HCT116 (cell line): ENCODE measurements around the gene ZEB2. TPM values are rescaled to one million over a fixed set of nuclear protein-coding genes. Genes with fewer than 3 reads are reported as not detected.

ENCODE experiments used
- ATAC-seq: fragments of 200-7000 bp; cut with Tn5 transposase; 2 replicates; pipeline ENCODE4 v1.9.1; 2020; ENCODE audit warnings: mild to moderate bottlenecking, moderate library complexity
- BruUV-seq: library from RNA; stranded (reverse); fragments of 400-500 nt; replicated peaks from 2 replicates; lab custom pipeline; 2021; lab: Mats Ljungman, UMichigan
- CTCF ChIA-PET: fragments of 300-600 bp; sonication (Branson Sonifier 250); formaldehyde crosslinking; loops from one replicate; lab custom pipeline; 2021; ENCODE audit warnings: antibody characterized with exemption; lab: Charles Lee
- POLR2A ChIA-PET: fragments of 300-600, 350-600 bp; sonication (Branson Sonifier 250); formaldehyde crosslinking; loops from one replicate; lab custom pipeline; 2021; ENCODE audit warnings: antibody characterized with exemption; lab: Charles Lee
- RAD21 ChIA-PET, 2 experiments: fragments of 300-600 bp; sonication (Branson Sonifier 250); formaldehyde crosslinking; loops; one replicate each; lab custom pipeline; 2023; ENCODE audit warnings: low total read pairs in 2 of 2; ENCODE audit not compliant: uncharacterized antibody in 2 of 2, unreplicated experiment in 2 of 2, low non-redundant PET in 1 of 2; lab: Charles Lee
- DNase-seq: peaks from one replicate; pipeline ENCODE4 v3.0.0-alpha.2; 2010; ENCODE audit warnings: low read depth, low spot score
- H2AFZ ChIP-seq: fragments of 200-600 bp; shearing (Covaris generic), sonication (generic); 2 replicates; pipeline ENCODE4 v1.6.1; 2017; ENCODE audit warnings: low read depth, mixed run types, mixed read lengths, antibody characterized with exemption, low read length; ENCODE audit not compliant: poor library complexity, severe bottlenecking
- H3K27ac ChIP-seq: 2 replicates; pipeline ENCODE4 v1.5.1; 2012; ENCODE audit warnings: low read depth, low read length
- H3K27me3 ChIP-seq: fragments of 200-600 bp; sonication (generic); 2 replicates; pipeline ENCODE4 v1.6.1; 2016; ENCODE audit warnings: mixed run types, low read length, mixed read lengths; ENCODE audit not compliant: insufficient read depth
- H3K36me3 ChIP-seq, 2 experiments: fragments of 200-500 bp in 1 of 2; fragments of 200-600 bp in 1 of 2; sonication (Bioruptor generic) in 1 of 2; sonication (generic) in 1 of 2; 2 replicates each; pipeline versions ENCODE4 v1.5.1 to v1.6.1; 2014 to 2016; ENCODE audit warnings: low read length in 2 of 2, inconsistent platforms in 1 of 2, mixed read lengths in 1 of 2, mixed run types in 1 of 2; ENCODE audit not compliant: insufficient read depth in 2 of 2, control insufficient read depth in 1 of 2
- H3K4me1 ChIP-seq, 2 experiments: fragments of 200-600 bp in 1 of 2; sonication (generic) in 1 of 2; 2 replicates each; pipeline versions ENCODE4 v1.5.1 to v1.6.1; 2012 to 2017; ENCODE audit warnings: low read length in 2 of 2, inconsistent platforms in 1 of 2, mild to moderate bottlenecking in 1 of 2, mixed read lengths in 1 of 2, mixed run types in 1 of 2, moderate library complexity in 1 of 2; ENCODE audit not compliant: insufficient read depth in 2 of 2, control insufficient read depth in 1 of 2
- H3K4me2 ChIP-seq: fragments of 200-600 bp; sonication (generic); 2 replicates; pipeline ENCODE4 v1.6.1; 2017; ENCODE audit warnings: mixed run types, low read length, mixed read lengths
- H3K4me3 ChIP-seq, 2 experiments: fragments of 200-600 bp in 1 of 2; sonication (generic) in 1 of 2; replicated peaks in 1 of 2; 2 replicates each; pipeline ENCODE4 v1.5.1; 2011 to 2016; ENCODE audit warnings: low read length in 2 of 2, control low read depth in 1 of 2, low read depth in 1 of 2, mild to moderate bottlenecking in 1 of 2, mixed read lengths in 1 of 2, mixed run types in 1 of 2
- H3K79me2 ChIP-seq: fragments of 200-600 bp; sonication (generic); 2 replicates; pipeline ENCODE4 v1.6.1; 2017; ENCODE audit warnings: mild to moderate bottlenecking, mixed run types, low read length, moderate library complexity, mixed read lengths; ENCODE audit not compliant: insufficient read depth
- H3K9ac ChIP-seq: fragments of 200-600 bp; sonication (generic); 2 replicates; pipeline ENCODE4 v1.6.1; 2016; ENCODE audit warnings: low read length, mixed read lengths
- H3K9me2 ChIP-seq: fragments of 200-600 bp; sonication (generic), shearing (Covaris generic); 2 replicates; pipeline ENCODE4 v1.6.1; 2017; ENCODE audit warnings: mixed run types, mild to moderate bottlenecking, moderate library complexity; ENCODE audit not compliant: insufficient read depth
- H3K9me3 ChIP-seq, 2 experiments: fragments of 200-500 bp in 1 of 2; fragments of 200-600 bp in 1 of 2; sonication (Bioruptor generic) in 1 of 2; sonication (generic) in 1 of 2; 2 replicates each; pipeline ENCODE4 v1.6.1; 2014 to 2017; ENCODE audit warnings: low read length in 2 of 2, mixed read lengths in 2 of 2, inconsistent platforms in 1 of 2, low read depth in 1 of 2, mild to moderate bottlenecking in 1 of 2, mixed run types in 1 of 2, moderate library complexity in 1 of 2; ENCODE audit not compliant: control insufficient read depth in 1 of 2, insufficient read depth in 1 of 2
- H4K20me1 ChIP-seq: fragments of 200-600 bp; sonication (generic), shearing (Covaris generic); 2 replicates; pipeline ENCODE4 v1.6.1; 2017; ENCODE audit warnings: mixed run types, mild to moderate bottlenecking, moderate library complexity; ENCODE audit not compliant: insufficient read depth
- CBX3 ChIP-seq: IDR thresholded peaks from 2 replicates; pipeline ENCODE4 v1.6.1; 2012; ENCODE audit warnings: low read depth
- CEBPB ChIP-seq: IDR thresholded peaks from 2 replicates; pipeline ENCODE4 v1.6.1; 2012; ENCODE audit warnings: low read depth
- CTCF ChIP-seq, 3 experiments: fragments of 200-600 bp in 1 of 3; sonication (generic) in 1 of 3; IDR thresholded peaks in 2 of 3; conservative IDR thresholded peaks in 1 of 3; 2 replicates each; pipeline ENCODE4 v1.5.1; 2012 to 2017; ENCODE audit warnings: low read depth in 2 of 3, low read length in 2 of 3, antibody characterized with exemption in 1 of 3, borderline replicate concordance in 1 of 3, control low read depth in 1 of 3, mild to moderate bottlenecking in 1 of 3, mixed read lengths in 1 of 3, mixed run types in 1 of 3, moderate library complexity in 1 of 3; ENCODE audit not compliant: insufficient read depth in 1 of 3
- EGR1 ChIP-seq: IDR thresholded peaks from 2 replicates; pipeline ENCODE4 v1.6.1; 2012; ENCODE audit warnings: low read depth
- ELF1 ChIP-seq: IDR thresholded peaks from 2 replicates; pipeline ENCODE4 v1.6.1; 2012; ENCODE audit warnings: low read depth, borderline replicate concordance
- EZH2 ChIP-seq: fragments of 200-600 bp; sonication (generic); IDR thresholded peaks from 2 replicates; pipeline ENCODE4 v1.6.1; 2017; ENCODE audit warnings: antibody characterized with exemption, mixed run types
- EZH2phosphoT487 ChIP-seq: fragments of 200-600 bp; IDR thresholded peaks from 2 replicates; pipeline ENCODE4 v1.6.1; 2018; ENCODE audit warnings: antibody characterized with exemption, borderline replicate concordance
- FOSL1 ChIP-seq: IDR thresholded peaks from 2 replicates; pipeline ENCODE4 v1.6.1; 2012; ENCODE audit warnings: low read depth
- POLR2AphosphoS5 ChIP-seq: IDR thresholded peaks from 2 replicates; pipeline ENCODE4 v1.6.1; 2011; ENCODE audit warnings: mild to moderate bottlenecking, low read depth, low read length, moderate library complexity
- RAD21 ChIP-seq: IDR thresholded peaks from 2 replicates; pipeline ENCODE4 v1.6.1; 2012; ENCODE audit warnings: low read depth, mild to moderate bottlenecking
- SIN3A ChIP-seq: IDR thresholded peaks from 2 replicates; pipeline ENCODE4 v1.6.1; 2012; ENCODE audit warnings: low read depth
- SP1 ChIP-seq: IDR thresholded peaks from 2 replicates; pipeline ENCODE4 v1.6.1; 2012; ENCODE audit warnings: low read depth
- SRF ChIP-seq: IDR thresholded peaks from 2 replicates; pipeline ENCODE4 v1.6.1; 2012; ENCODE audit warnings: low read depth
- TCF7L2 ChIP-seq: IDR thresholded peaks from 2 replicates; pipeline ENCODE4 v1.7.0; 2011; ENCODE audit warnings: borderline replicate concordance, inconsistent platforms; ENCODE audit not compliant: insufficient read depth, insufficient read length; ENCODE audit errors: extremely low read depth
- ZFX ChIP-seq: fragments of 450-650 bp; IDR thresholded peaks from 2 replicates; pipeline ENCODE4 v1.6.1; 2017
- ZNF274 ChIP-seq: fragments of 200-500 bp; sonication (Bioruptor generic); IDR thresholded peaks from 2 replicates; pipeline ENCODE4 v1.6.1; 2014; ENCODE audit warnings: mild to moderate bottlenecking, low read depth, low read length, inconsistent platforms
- intact Hi-C: fragments of 100-400 bp; cut with micrococcal nuclease; formaldehyde crosslinking; loops from 2 replicates; pipeline ENCODE4 v1.10.0; 2022
- total RNA-seq: library from RNA; stranded (reverse); gene quantifications from one replicate; pipeline ENCODE4 v1.2.1, GENCODE V29; 2021; ENCODE audit not compliant: unreplicated experiment
- TF ChIP-seq, protein P1 (sequence below): IDR thresholded peaks from 2 replicates; pipeline ENCODE4 v1.6.1; 2012

Gene ZEB2
- total RNA-seq, 1 experiment from 2014 or later, result 0.81 TPM

DNA sequence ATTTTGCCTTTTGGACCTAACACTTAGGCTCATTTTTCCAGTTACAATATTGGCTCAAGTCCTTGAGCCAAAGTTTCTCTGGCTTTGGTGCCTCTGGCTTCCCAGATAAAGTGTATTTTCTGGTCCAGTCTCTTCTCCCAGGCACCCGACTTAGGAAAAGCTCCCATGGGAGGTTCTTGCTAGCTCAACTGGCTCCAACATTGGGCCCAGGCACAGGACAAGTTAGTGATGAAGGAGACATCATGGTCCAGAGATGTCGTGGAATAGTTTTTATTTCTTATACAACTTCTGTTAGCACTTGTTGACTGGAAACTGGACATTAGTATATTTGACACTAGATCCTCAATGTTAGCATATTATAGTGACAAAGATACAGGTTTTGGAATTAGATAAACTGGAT is 8.2 kb upstream of the ZEB2 start:
- ATAC-seq, result no peak
- Histone ChIP-seq H3K9ac (no peak overlapping the region), H3K36me3 (no peaks in the 10 kb centered on the region), H3K27ac (no peak overlapping the region), H3K79me2 (no peaks in the 10 kb centered on the region), H3K9me3 (no peaks in the 10 kb centered on the region), H2AFZ (no peak overlapping the region), H3K27me3 (0 out of 2 replicates have a peak, but pooled peaks cover 4% of the 10 kb centered on the region), H3K9me2 (no peaks in the 10 kb centered on the region)
- BruUV-seq, result no TSS peak
- intact Hi-C loops, result no loop called here
- ChIA-PET POLR2A (no interaction called here), RAD21 (no interaction called here)
- no peak for DNase-seq
- TF ChIP-seq EZH2phosphoT487 (no peak), FOSL1 (no peak), CTCF (IDR thresholded peaks at IDR 0.05 in 2 of 3, conservative IDR thresholded peaks at IDR 0.05 in 1 of 3; ENCODE audit: borderline replicate concordance in 1 of 3, insufficient read depth in 1 of 3, low read depth in 2 of 3, low read length in 2 of 3) (no peak), SP1 (no peak), POLR2AphosphoS5 (no peak), SRF (no peak)
- TF ChIP-seq, protein P1, sequence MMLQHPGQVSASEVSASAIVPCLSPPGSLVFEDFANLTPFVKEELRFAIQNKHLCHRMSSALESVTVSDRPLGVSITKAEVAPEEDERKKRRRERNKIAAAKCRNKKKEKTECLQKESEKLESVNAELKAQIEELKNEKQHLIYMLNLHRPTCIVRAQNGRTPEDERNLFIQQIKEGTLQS, result no peak
- TF ChIP-seq, all 23 proteins: peak for 0
- Histone ChIP-seq H3K4me3 (no peak overlapping the region), H3K4me1 (no peaks in the 10 kb centered on the region), H3K4me2 (no peak overlapping the region), H4K20me1 (no peaks in the 10 kb centered on the region)
- CTCF ChIA-PET, result no interaction called here

- Histone ChIP-seq H3K27ac (no peak overlapping the region), H3K4me1 (no peaks in the 10 kb centered on the region), H3K9me3 (no peaks in the 10 kb centered on the region), H2AFZ (no peak overlapping the region), H3K36me3 (no peaks in the 10 kb centered on the region), H3K4me2 (no peak overlapping the region), H3K27me3 (0 out of 2 replicates have a peak, but pooled peaks cover 4% of the 10 kb centered on the region), H3K79me2 (no peaks in the 10 kb centered on the region), H3K9me2 (no peaks in the 10 kb centered on the region), H3K4me3 (no peak overlapping the region), H3K9ac (no peak overlapping the region), H4K20me1 (no peaks in the 10 kb centered on the region)
- DNase-seq (no peak), ATAC-seq (no peak)
- ChIA-PET POLR2A (no interaction called here), RAD21 (no interaction called here), CTCF (no interaction called here)
- intact Hi-C loops, result no loop called here
- no TSS peak for BruUV-seq
- TF ChIP-seq, protein P1, result no peak
- TF ChIP-seq TCF7L2, result no peak
- TF ChIP-seq RAD21, result no peak
- no peak for TF ChIP-seq SIN3A
- no peak for TF ChIP-seq EZH2phosphoT487
- TF ChIP-seq CEBPB, result no peak
- no peak for TF ChIP-seq EZH2
- no peak for TF ChIP-seq SRF
- no peak for TF ChIP-seq ZNF274
- no peak for TF ChIP-seq EGR1
- TF ChIP-seq CTCF (IDR thresholded peaks at IDR 0.05 in 2 of 3, conservative IDR thresholded peaks at IDR 0.05 in 1 of 3; ENCODE audit: borderline replicate concordance in 1 of 3, insufficient read depth in 1 of 3, low read depth in 2 of 3, low read length in 2 of 3), result no peak
- TF ChIP-seq CBX3, result no peak
- TF ChIP-seq ELF1, result no peak
- no peak for TF ChIP-seq ZFX
Measured at GRCh38 chr2:144526831-144527230, 6.9 kb upstream of the ZEB2 start.
